Measurements from ENCODE around the gene ZNF664. TPM values are rescaled to one million over a fixed set of nuclear protein-coding genes. Genes with fewer than 3 reads are reported as not detected.
A peak's percentile ranks its signal among the peaks of the same experiment; 100 is the strongest.

ZNF664 gene
- total and polyA plus RNA-seq, 2 of the 13 experiments (the other 11 are each of a cell fraction or from before 2014, with no cell fraction given), result 43.9 to 56.5 TPM

DNA sequence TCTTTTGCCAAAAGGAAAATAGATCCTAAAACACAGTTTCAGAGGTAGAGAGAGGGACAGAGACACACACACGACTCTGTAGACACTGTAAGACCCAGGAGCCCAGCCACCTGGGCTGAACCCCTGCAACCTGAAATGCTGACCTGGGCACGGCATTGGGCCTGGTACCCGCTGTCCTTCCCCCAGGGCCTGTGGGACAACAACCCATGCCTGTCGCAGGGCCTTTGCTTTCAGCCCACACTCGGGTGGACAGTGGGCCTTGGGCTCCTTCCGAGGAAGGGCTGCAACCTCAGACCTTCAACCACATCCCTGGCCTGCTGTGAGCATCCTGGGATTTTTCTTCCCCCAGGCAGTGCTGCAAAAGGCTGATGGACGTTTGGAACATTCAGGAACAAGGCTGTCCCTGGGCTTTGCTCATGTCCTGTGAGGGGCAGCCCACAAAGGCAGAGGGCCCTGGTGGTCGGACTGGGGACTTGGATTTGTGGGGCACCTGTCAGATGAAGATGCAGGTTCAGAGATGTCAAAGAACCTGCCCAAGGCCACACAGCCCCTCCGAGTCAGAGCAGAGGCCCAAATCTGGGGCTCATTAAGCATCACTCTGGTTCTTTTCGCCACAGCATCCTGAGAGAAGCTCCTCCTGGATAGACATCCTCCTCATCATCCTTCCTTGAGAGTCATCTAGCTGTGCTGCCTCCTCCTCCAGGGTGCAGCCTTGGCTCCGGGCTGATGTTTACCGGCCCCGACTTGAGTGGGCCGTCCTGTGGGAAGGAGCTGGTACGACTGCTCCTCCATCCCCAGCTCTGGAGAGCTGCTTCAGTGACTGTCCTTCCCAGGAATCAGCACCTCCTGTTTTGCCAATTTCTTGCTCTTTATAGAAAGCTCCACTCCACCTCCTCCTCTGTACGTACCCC is 33.0 kb upstream of the ZNF664 start:
- ATAC-seq (no peak), FAIRE-seq (no peak), DNase-seq (ENCODE audit: low spot score) (no peak)
- H3K27ac ChIP-seq (ENCODE audit: extremely low read length, insufficient read depth, low read length), result no peak overlapping the region
- no peak overlapping the region for H3K9ac ChIP-seq (ENCODE audit: insufficient read depth, low read depth, low read length)
- no peaks in the 10 kb centered on the region for H3K4me1 ChIP-seq (ENCODE audit: insufficient read depth, low read length)
- WGBS (ENCODE audit: low lambda C conversion rate), result 85% methylated on average over 10 of the region's 16 CpGs
- ChIA-PET CTCF (ENCODE audit: low intra/inter-chr PET ratio, low total read pairs) (no interaction called here), POLR2A (no interaction called here)
- H3K27me3 ChIP-seq (ENCODE audit: control insufficient read depth in 1 of 2, insufficient read depth in 2 of 2, low read length in 2 of 2), result no peaks in the 10 kb centered on the region; a peak in 1 of 5 replicates
- H3K4me2 ChIP-seq (ENCODE audit: low read depth, low read length), result no peak overlapping the region
- H3K79me2 ChIP-seq (ENCODE audit: insufficient read depth, low read length), result no peaks in the 10 kb centered on the region
- no peaks in the 10 kb centered on the region for H3K9me3 ChIP-seq (ENCODE audit: low read length)
- no peaks in the 10 kb centered on the region for H4K20me1 ChIP-seq (ENCODE audit: insufficient read depth, low read length)
- H3K36me3 ChIP-seq (replicated peaks in 1 of 2; ENCODE audit: control insufficient read depth in 1 of 2, insufficient read depth in 2 of 2, low read length in 2 of 2), result peaks cover 0 to 5% of the 10 kb centered on the region in 2 experiments; a peak in 1 of 5 replicates
- H2AFZ ChIP-seq (ENCODE audit: low read length), result no peak overlapping the region
- H3K4me3 ChIP-seq (replicated peaks in 1 of 3; ENCODE audit: insufficient read depth in 1 of 3, low read depth in 2 of 3, low read length in 3 of 3), result no peak overlapping the region
- in situ Hi-C loops (cut with HindIII; ENCODE audit: extremely low pct_ligation_motif_present, low pct_unique_long_range_greater_than_20kb) (no loop called here), intact Hi-C loops (cut with micrococcal nuclease; ENCODE audit: unreplicated experiment) (no loop called here)
- TF ChIP-seq KMT2B (CRISPR knock-in tag; IDR thresholded peaks at IDR 0.05) (no peak), ZNF768 (CRISPR knock-in tag; IDR thresholded peaks at IDR 0.05) (peak; percentile 80), ZNF552 (CRISPR knock-in tag; IDR thresholded peaks at IDR 0.05; ENCODE audit: borderline replicate concordance) (no peak), ZBTB42 (CRISPR knock-in tag; IDR thresholded peaks at IDR 0.05) (no peak)
- BruUV-seq (replicated peaks), result no TSS peak

DNA sequence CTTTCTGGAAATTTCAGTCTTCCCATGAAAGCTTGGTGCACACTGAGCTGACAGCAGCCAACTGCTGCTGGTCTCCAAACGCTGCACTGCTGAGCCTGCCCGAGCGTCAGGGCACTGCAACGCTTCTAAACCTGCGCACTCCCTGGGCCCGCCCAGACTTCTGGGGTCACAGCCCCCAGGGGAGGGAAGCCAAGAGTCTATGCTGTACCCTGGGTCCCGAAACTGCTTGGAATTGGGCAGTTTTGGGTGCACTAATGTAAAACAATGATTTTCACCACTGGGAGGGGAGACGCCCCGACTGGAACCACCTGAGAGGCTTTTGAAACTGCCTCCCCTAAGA is 32.4 kb upstream of the ZNF664 start:
- no peak for DNase-seq (ENCODE audit: low spot score)
- TF ChIP-seq HMGA1 (CRISPR knock-in tag; conservative IDR thresholded peaks at IDR 0.05), result no peak
- no peak for TF ChIP-seq CHD2 (IDR thresholded peaks at IDR 0.05; ENCODE audit: low read depth, low read length)
- no peak for TF ChIP-seq TP53 (CRISPR knock-in tag; conservative IDR thresholded peaks at IDR 0.05)
- TF ChIP-seq, protein P1, sequence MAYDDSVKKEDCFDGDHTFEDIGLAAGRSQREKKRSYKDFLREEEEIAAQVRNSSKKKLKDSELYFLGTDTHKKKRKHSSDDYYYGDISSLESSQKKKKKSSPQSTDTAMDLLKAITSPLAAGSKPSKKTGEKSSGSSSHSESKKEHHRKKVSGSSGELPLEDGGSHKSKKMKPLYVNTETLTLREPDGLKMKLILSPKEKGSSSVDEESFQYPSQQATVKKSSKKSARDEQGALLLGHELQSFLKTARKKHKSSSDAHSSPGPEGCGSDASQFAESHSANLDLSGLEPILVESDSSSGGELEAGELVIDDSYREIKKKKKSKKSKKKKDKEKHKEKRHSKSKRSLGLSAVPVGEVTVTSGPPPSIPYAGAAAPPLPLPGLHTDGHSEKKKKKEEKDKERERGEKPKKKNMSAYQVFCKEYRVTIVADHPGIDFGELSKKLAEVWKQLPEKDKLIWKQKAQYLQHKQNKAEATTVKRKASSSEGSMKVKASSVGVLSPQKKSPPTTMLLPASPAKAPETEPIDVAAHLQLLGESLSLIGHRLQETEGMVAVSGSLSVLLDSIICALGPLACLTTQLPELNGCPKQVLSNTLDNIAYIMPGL (CRISPR knock-in tag; IDR thresholded peaks at IDR 0.05; ENCODE audit: borderline replicate concordance in 1 of 2, low read depth in 1 of 2), result no peak
- TF ChIP-seq, protein P2, sequence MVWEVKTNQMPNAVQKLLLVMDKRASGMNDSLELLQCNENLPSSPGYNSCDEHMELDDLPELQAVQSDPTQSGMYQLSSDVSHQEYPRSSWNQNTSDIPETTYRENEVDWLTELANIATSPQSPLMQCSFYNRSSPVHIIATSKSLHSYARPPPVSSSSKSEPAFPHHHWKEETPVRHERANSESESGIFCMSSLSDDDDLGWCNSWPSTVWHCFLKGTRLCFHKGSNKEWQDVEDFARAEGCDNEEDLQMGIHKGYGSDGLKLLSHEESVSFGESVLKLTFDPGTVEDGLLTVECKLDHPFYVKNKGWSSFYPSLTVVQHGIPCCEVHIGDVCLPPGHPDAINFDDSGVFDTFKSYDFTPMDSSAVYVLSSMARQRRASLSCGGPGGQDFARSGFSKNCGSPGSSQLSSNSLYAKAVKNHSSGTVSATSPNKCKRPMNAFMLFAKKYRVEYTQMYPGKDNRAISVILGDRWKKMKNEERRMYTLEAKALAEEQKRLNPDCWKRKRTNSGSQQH (CRISPR knock-in tag; IDR thresholded peaks at IDR 0.05; ENCODE audit: low read depth), result no peak
- no peak for TF ChIP-seq RAD21 (CRISPR knock-in tag; IDR thresholded peaks at IDR 0.05)
- no peak for TF ChIP-seq NR2C2 (CRISPR knock-in tag; IDR thresholded peaks at IDR 0.05; ENCODE audit: borderline replicate concordance)
- TF ChIP-seq ARNT2 (CRISPR knock-in tag; IDR thresholded peaks at IDR 0.05; ENCODE audit: low read depth), result no peak
- no peak for TF ChIP-seq ZSCAN22 (CRISPR knock-in tag; IDR thresholded peaks at IDR 0.05)
- no peak for TF ChIP-seq DNMT1 (CRISPR knock-in tag; IDR thresholded peaks at IDR 0.05)
- TF ChIP-seq ZNF558 (CRISPR knock-in tag; IDR thresholded peaks at IDR 0.05; ENCODE audit: borderline replicate concordance), result no peak
- 96% methylated on average over 9 of the region's 9 CpGs for WGBS (ENCODE audit: low lambda C conversion rate)
- FAIRE-seq, result no peak
- intact Hi-C loops (cut with micrococcal nuclease; ENCODE audit: unreplicated experiment), result no loop called here
- Histone ChIP-seq H3K36me3 (replicated peaks in 1 of 2; ENCODE audit: control insufficient read depth in 1 of 2, insufficient read depth in 2 of 2, low read length in 2 of 2) (peaks cover 0 to 5% of the 10 kb centered on the region in 2 experiments; a peak in 1 of 5 replicates), H3K9me3 (ENCODE audit: low read length) (no peaks in the 10 kb centered on the region), H3K79me2 (ENCODE audit: insufficient read depth, low read length) (no peaks in the 10 kb centered on the region), H3K4me3 (replicated peaks in 1 of 3; ENCODE audit: insufficient read depth in 1 of 3, low read depth in 2 of 3, low read length in 3 of 3) (no peak overlapping the region), H3K27ac (ENCODE audit: extremely low read length, insufficient read depth, low read length) (no peak overlapping the region), H3K4me2 (ENCODE audit: low read depth, low read length) (no peak overlapping the region), H2AFZ (ENCODE audit: low read length) (no peak overlapping the region), H3K27me3 (ENCODE audit: control insufficient read depth in 1 of 2, insufficient read depth in 2 of 2, low read length in 2 of 2) (no peaks in the 10 kb centered on the region), H3K9ac (ENCODE audit: insufficient read depth, low read depth, low read length) (no peak overlapping the region), H3K4me1 (ENCODE audit: insufficient read depth, low read length) (no peaks in the 10 kb centered on the region), H4K20me1 (ENCODE audit: insufficient read depth, low read length) (no peaks in the 10 kb centered on the region)
- ChIA-PET POLR2A (no interaction called here), CTCF (ENCODE audit: low intra/inter-chr PET ratio, low total read pairs) (no interaction called here)
- BruUV-seq (replicated peaks), result no TSS peak
- no peak for ATAC-seq
- in situ Hi-C loops (cut with HindIII; ENCODE audit: extremely low pct_ligation_motif_present, low pct_unique_long_range_greater_than_20kb), result no loop called here
